HepG2 (cell line): ENCODE data around the gene KPNA3. TPM values are rescaled to one million over a fixed set of nuclear protein-coding genes. Genes with fewer than 3 reads are reported as not detected.

Source experiments
- ATAC-seq: fragments of 200-7000 bp; cut with Tn5 transposase; 3 replicates; pipeline ENCODE4 v1.9.1; 2020; ENCODE audit warnings: mild to moderate bottlenecking, moderate library complexity
- BruUV-seq: library from RNA; stranded (reverse); fragments of 400-500 nt; replicated peaks from 2 replicates; lab custom pipeline; 2021; lab: Mats Ljungman, UMichigan
- CTCF ChIA-PET: fragments of 300-600 bp; formaldehyde crosslinking; extraction: SDS; loops from one replicate; lab custom pipeline; 2021; ENCODE audit warnings: low total read pairs, inconsistent platforms, low intra/inter-chr PET ratio; lab: Yijun Ruan, JAX
- POLR2A ChIA-PET: fragments of 350-600 bp; sonication (Branson Sonifier 250); formaldehyde crosslinking; loops from one replicate; lab custom pipeline; 2020; ENCODE audit warnings: antibody characterized with exemption, inconsistent platforms; lab: Yijun Ruan, JAX
- DNase-seq: peaks from one replicate; pipeline ENCODE4 v3.0.0-alpha.2; 2015; ENCODE audit warnings: low spot score
- FAIRE-seq: peaks from 3 replicates; lab custom pipeline; 2011; peaks lifted over from hg19 to GRCh38; lab: Jason Lieb, UNC
- H2AFZ ChIP-seq: one replicate; pipeline ENCODE4 v1.6.1; 2011; ENCODE audit warnings: low read length, inconsistent platforms
- H3K27ac ChIP-seq: fragments of 300-600 bp; 3 replicates; pipeline ENCODE4 v1.8.0; 2011; ENCODE audit warnings: mixed run types, mild to moderate bottlenecking, mixed read lengths, low read length, inconsistent platforms; ENCODE audit not compliant: insufficient read depth; ENCODE audit errors: extremely low read length
- H3K27me3 ChIP-seq, 2 experiments: fragments of 200-600 bp in 1 of 2; 2 replicates in 1 of 2; 3 replicates in 1 of 2; pipeline versions ENCODE4 v1.6.0 to v1.8.0; 2011; ENCODE audit warnings: low read length in 2 of 2, mild to moderate bottlenecking in 2 of 2, moderate library complexity in 2 of 2, inconsistent platforms in 1 of 2; ENCODE audit not compliant: insufficient read depth in 2 of 2, control insufficient read depth in 1 of 2
- H3K36me3 ChIP-seq, 2 experiments: fragments of 200-600 bp in 1 of 2; replicated peaks in 1 of 2; 2 replicates in 1 of 2; 3 replicates in 1 of 2; pipeline versions ENCODE4 v1.5.1 to v1.8.0; 2011; ENCODE audit warnings: low read length in 2 of 2, inconsistent platforms in 1 of 2; ENCODE audit not compliant: insufficient read depth in 2 of 2, control insufficient read depth in 1 of 2
- H3K4me1 ChIP-seq: 2 replicates; pipeline ENCODE4 v1.5.1; 2012; ENCODE audit warnings: low read length, inconsistent platforms; ENCODE audit not compliant: insufficient read depth
- H3K4me2 ChIP-seq: 2 replicates; pipeline ENCODE4 v1.6.0; 2011; ENCODE audit warnings: low read depth, low read length, inconsistent platforms
- H3K4me3 ChIP-seq, 3 experiments: fragments of 200-600 bp in 1 of 3; sonication (generic), shearing (Covaris generic) in 1 of 3; replicated peaks in 1 of 3; 2 replicates each; pipeline ENCODE4 v1.5.1; 2011 to 2016; ENCODE audit warnings: low read length in 3 of 3, inconsistent platforms in 2 of 3, low read depth in 2 of 3, mild to moderate bottlenecking in 2 of 3, control low read depth in 1 of 3, mixed read lengths in 1 of 3; ENCODE audit not compliant: insufficient read depth in 1 of 3
- H3K79me2 ChIP-seq: one replicate; pipeline ENCODE4 v1.6.1; 2011; ENCODE audit warnings: low read length, inconsistent platforms; ENCODE audit not compliant: insufficient read depth
- H3K9ac ChIP-seq: 2 replicates; pipeline ENCODE4 v1.6.0; 2011; ENCODE audit warnings: mild to moderate bottlenecking, low read depth, low read length, inconsistent platforms; ENCODE audit not compliant: insufficient read depth
- H3K9me3 ChIP-seq: 2 replicates; pipeline ENCODE4 v1.5.1; 2012; ENCODE audit warnings: mild to moderate bottlenecking, low read length
- H4K20me1 ChIP-seq: 2 replicates; pipeline ENCODE4 v1.6.0; 2011; ENCODE audit warnings: inconsistent platforms, mild to moderate bottlenecking, low read length, moderate library complexity; ENCODE audit not compliant: insufficient read depth
- ARNT2 ChIP-seq: sonication (generic); formaldehyde crosslinking; IDR thresholded peaks from 2 replicates; pipeline ENCODE4 v1.8.0; 2022; ENCODE audit warnings: mild to moderate bottlenecking, low read depth, missing genetic modification reagents, moderate library complexity
- ATF3 ChIP-seq: sonication (generic); formaldehyde crosslinking; IDR thresholded peaks from 2 replicates; pipeline ENCODE4 v1.4.0; 2020; ENCODE audit warnings: missing genetic modification reagents
- HOMEZ ChIP-seq: IDR thresholded peaks from 2 replicates; pipeline ENCODE4 v1.6.1; 2016; ENCODE audit warnings: low read depth
- RARA ChIP-seq: IDR thresholded peaks from 2 replicates; pipeline ENCODE4 v1.6.1; 2016; ENCODE audit warnings: missing genetic modification reagents, missing compliant biosample characterization
- SSRP1 ChIP-seq: IDR thresholded peaks from 2 replicates; pipeline ENCODE4 v1.6.1; 2016; ENCODE audit warnings: control low read depth
- TP53 ChIP-seq: sonication (generic); formaldehyde crosslinking; conservative IDR thresholded peaks from 2 replicates; pipeline ENCODE4 v1.4.0; 2020; ENCODE audit warnings: missing genetic modification reagents
- ZNF280D ChIP-seq: sonication (generic); formaldehyde crosslinking; IDR thresholded peaks from 2 replicates; pipeline ENCODE4 v1.5.1; 2020; ENCODE audit warnings: mild to moderate bottlenecking, missing genetic modification reagents
- ZNF343 ChIP-seq: sonication (generic); formaldehyde crosslinking; IDR thresholded peaks from 2 replicates; pipeline ENCODE4 v1.4.0; 2020; ENCODE audit warnings: mild to moderate bottlenecking, missing genetic modification reagents
- ZNF382 ChIP-seq: sonication (generic); formaldehyde crosslinking; IDR thresholded peaks from 2 replicates; pipeline ENCODE4 v1.5.0; 2020; ENCODE audit warnings: missing genetic modification reagents, mild to moderate bottlenecking, borderline replicate concordance
- ZNF609 ChIP-seq: sonication (generic); formaldehyde crosslinking; IDR thresholded peaks from 2 replicates; pipeline ENCODE4 v1.4.0; 2020; ENCODE audit warnings: mild to moderate bottlenecking, missing genetic modification reagents, borderline replicate concordance
- ZSCAN22 ChIP-seq: sonication (generic); formaldehyde crosslinking; IDR thresholded peaks from 2 replicates; pipeline ENCODE4 v1.4.0; 2020; ENCODE audit warnings: mild to moderate bottlenecking, missing genetic modification reagents
- WGBS: methylation state at CpG from one replicate; pipeline ENCODE4 v1.1.6; 2017; ENCODE audit warnings: low lambda C conversion rate; 5-methylcytosine and 5-hydroxymethylcytosine counted together
- in situ Hi-C: cut with HindIII; loops from 2 replicates; pipeline ENCODE4 v1.10.0; 2017; ENCODE audit warnings: low pct_unique_long_range_greater_than_20kb; ENCODE audit not compliant: extremely low pct_ligation_motif_present
- intact Hi-C: fragments of 100-400 bp; cut with micrococcal nuclease; formaldehyde crosslinking; loops from one replicate; pipeline ENCODE4 v1.10.0; 2022; ENCODE audit not compliant: unreplicated experiment
- polyA plus RNA-seq, 8 experiments: library from polyadenylated mRNA; depleted of rRNA in 3 of 8; stranded (reverse) in 7 of 8; unstranded in 1 of 8; fragments of >200 nt; fragmentation: Illumina TruSeq in 4 of 8; extraction: Trizol in 4 of 8; gene quantifications; 2 replicates each; pipeline versions ENCODE4 v1.2.1 to v1.2.3, GENCODE V29; 2011 to 2016; ENCODE audit warnings: low read depth in 4 of 8, missing spikeins in 1 of 8, mixed read lengths in 1 of 8; ENCODE audit not compliant: insufficient read depth in 1 of 8
- total RNA-seq, 5 experiments: library from RNA; depleted of rRNA; stranded (reverse); fragments of >200 nt; fragmentation: Illumina TruSeq; extraction: Trizol; gene quantifications; 2 replicates each; pipeline ENCODE4 v1.2.3, GENCODE V29; 2016; ENCODE audit warnings: low read depth in 1 of 5

KPNA3 gene
- total and polyA plus RNA-seq, 2 of the 13 experiments (the other 11 are each of a cell fraction or from before 2014, with no cell fraction given), result 13.0 to 28.9 TPM

- TF ChIP-seq TP53 (CRISPR knock-in tag), result no peak
- TF ChIP-seq, all 625 proteins: peak for 89
Measured at GRCh38 chr13:49810567-49811526, 18.4 kb upstream of the KPNA3 start (continued).

- intact Hi-C loops (no loop called here), in situ Hi-C loops (no loop called here)
- DNase-seq (peak; percentile 88), FAIRE-seq (peak; percentile 75), ATAC-seq (peak; percentile 45)
- no peaks in the 10 kb centered on the region for H3K9me3 ChIP-seq
- no peak overlapping the region for H3K27ac ChIP-seq
- POLR2A ChIA-PET, result interaction anchor here (0.8 to 10.9 kb wide), 6 partner anchors 9 to 319 kb away, joined by 3 to 193 read pairs (median 6); partner anchors contain the start of genes EBPL and KPNA3
- H3K4me2 ChIP-seq, result peak overlapping the region; percentile 42
- WGBS, result 10% methylated on average over 5 of the region's 6 CpGs
- H2AFZ ChIP-seq, result no peak overlapping the region
- no peak overlapping the region for H3K4me3 ChIP-seq
- H3K4me1 ChIP-seq, result peaks cover 82% of the 10 kb centered on the region
- H3K27me3 ChIP-seq, result no peaks in the 10 kb centered on the region
- H4K20me1 ChIP-seq, result no peaks in the 10 kb centered on the region
- no TSS peak for BruUV-seq
- CTCF ChIA-PET, result no interaction called here
- no peak overlapping the region for H3K9ac ChIP-seq
- H3K79me2 ChIP-seq, result no peaks in the 10 kb centered on the region
- no peaks in the 10 kb centered on the region for H3K36me3 ChIP-seq
- no peak for TF ChIP-seq ZNF280D
- peak; percentile 68; the same call in 1 of the 2 replicates for TF ChIP-seq ZNF609 (CRISPR knock-in tag)
- TF ChIP-seq ZNF382 (CRISPR knock-in tag), result no peak
- no peak for TF ChIP-seq ZNF343 (CRISPR knock-in tag)
- TF ChIP-seq ATF3 (CRISPR knock-in tag), result peak; percentile 61; the same call in 1 of the 2 replicates
- no peak for TF ChIP-seq ARNT2 (CRISPR knock-in tag)
- TF ChIP-seq HOMEZ (CRISPR knock-in tag), result peak; percentile 63; the same call in 1 of the 2 replicates
- TF ChIP-seq SSRP1 (CRISPR knock-in tag), result no peak
- TF ChIP-seq ZSCAN22, result no peak
- TF ChIP-seq RARA (CRISPR knock-in tag), result peak; percentile 98
Measured at GRCh38 chr13:49807681-49808080, 15.2 kb upstream of the KPNA3 start.
